HL-60 (cell line): ENCODE results near the gene NRP2.

ENCODE experiments used
- POLR2AphosphoS5 ChIP-seq: IDR thresholded peaks from 2 replicates; pipeline ENCODE4 v1.6.1; 2012; ENCODE audit warnings: low read depth
- REST ChIP-seq: IDR thresholded peaks from 2 replicates; pipeline ENCODE4 v1.6.1; 2012; ENCODE audit warnings: low read depth; ENCODE audit not compliant: insufficient replicate concordance
- TF ChIP-seq, protein P1 (sequence below): IDR thresholded peaks from one replicate; pipeline ENCODE4 v1.5.1; 2011; ENCODE audit warnings: low read length, control low read depth, inconsistent platforms; ENCODE audit not compliant: insufficient read depth

DNA sequence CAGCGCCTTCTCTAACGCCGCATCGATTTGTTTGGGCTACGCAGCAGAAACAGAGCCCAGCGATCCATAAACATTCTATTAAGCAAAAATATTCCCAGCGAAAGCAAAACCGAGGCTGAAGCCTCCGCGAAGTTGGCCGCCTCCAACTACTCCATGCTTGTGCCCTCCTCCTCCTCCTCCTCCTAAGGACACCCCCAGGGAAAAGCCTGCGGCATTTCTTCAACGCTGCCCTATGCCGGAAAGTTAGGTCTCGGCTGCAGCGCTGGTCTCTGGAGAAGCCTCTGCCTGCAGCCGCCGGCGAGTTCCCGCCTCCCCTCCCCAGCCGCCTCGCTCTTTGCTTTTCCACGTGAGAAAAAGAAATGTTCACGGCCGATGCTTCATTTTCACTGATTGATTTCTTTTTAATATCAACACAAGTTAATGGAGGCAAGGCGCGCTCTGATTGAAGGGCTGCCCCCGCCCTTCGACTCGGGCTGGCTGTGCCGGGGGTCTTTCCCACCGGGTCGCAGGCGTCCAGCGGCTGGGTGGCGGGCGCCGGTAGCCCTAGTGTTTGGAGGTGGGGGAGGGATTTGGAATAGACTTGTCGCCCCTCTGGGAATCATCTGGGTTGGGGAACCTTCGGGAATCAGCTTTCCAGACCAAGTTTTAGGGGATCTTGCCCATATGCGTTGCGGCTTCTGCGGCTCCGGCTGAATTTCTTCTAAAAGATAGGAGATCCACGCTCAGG is 3.9 kb downstream of the NRP2 start:
- TF ChIP-seq REST (no peak), POLR2AphosphoS5 (no peak)
- TF ChIP-seq, protein P1, sequence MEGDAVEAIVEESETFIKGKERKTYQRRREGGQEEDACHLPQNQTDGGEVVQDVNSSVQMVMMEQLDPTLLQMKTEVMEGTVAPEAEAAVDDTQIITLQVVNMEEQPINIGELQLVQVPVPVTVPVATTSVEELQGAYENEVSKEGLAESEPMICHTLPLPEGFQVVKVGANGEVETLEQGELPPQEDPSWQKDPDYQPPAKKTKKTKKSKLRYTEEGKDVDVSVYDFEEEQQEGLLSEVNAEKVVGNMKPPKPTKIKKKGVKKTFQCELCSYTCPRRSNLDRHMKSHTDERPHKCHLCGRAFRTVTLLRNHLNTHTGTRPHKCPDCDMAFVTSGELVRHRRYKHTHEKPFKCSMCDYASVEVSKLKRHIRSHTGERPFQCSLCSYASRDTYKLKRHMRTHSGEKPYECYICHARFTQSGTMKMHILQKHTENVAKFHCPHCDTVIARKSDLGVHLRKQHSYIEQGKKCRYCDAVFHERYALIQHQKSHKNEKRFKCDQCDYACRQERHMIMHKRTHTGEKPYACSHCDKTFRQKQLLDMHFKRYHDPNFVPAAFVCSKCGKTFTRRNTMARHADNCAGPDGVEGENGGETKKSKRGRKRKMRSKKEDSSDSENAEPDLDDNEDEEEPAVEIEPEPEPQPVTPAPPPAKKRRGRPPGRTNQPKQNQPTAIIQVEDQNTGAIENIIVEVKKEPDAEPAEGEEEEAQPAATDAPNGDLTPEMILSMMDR = no peak
